HepG2 (cell line): ENCODE measurements around the gene CDC42SE1. TPM values are rescaled to one million over a fixed set of nuclear protein-coding genes. Genes with fewer than 3 reads are reported as not detected.

Experiments
- FOXA3 ChIP-seq: IDR thresholded peaks from 2 replicates; pipeline ENCODE4 v1.6.1; 2016; ENCODE audit warnings: missing genetic modification reagents, missing compliant biosample characterization
- ZBTB8A ChIP-seq: sonication (generic); formaldehyde crosslinking; IDR thresholded peaks from 2 replicates; pipeline ENCODE4 v1.4.0; 2020; ENCODE audit warnings: mild to moderate bottlenecking, low read depth, missing genetic modification reagents, borderline replicate concordance
- ZNF318 ChIP-seq: sonication (generic); formaldehyde crosslinking; IDR thresholded peaks from 2 replicates; pipeline ENCODE4 v1.4.0; 2020; ENCODE audit warnings: mild to moderate bottlenecking, missing genetic modification reagents
- ZNF512 ChIP-seq: sonication (generic); formaldehyde crosslinking; IDR thresholded peaks from 2 replicates; pipeline ENCODE4 v1.4.0; 2020; ENCODE audit warnings: mild to moderate bottlenecking, missing genetic modification reagents
- polyA plus RNA-seq, 8 experiments: library from polyadenylated mRNA; depleted of rRNA in 3 of 8; stranded (reverse) in 7 of 8; unstranded in 1 of 8; fragments of >200 nt; fragmentation: Illumina TruSeq in 4 of 8; extraction: Trizol in 4 of 8; gene quantifications; 2 replicates each; pipeline versions ENCODE4 v1.2.1 to v1.2.3, GENCODE V29; 2011 to 2016; ENCODE audit warnings: low read depth in 4 of 8, missing spikeins in 1 of 8, mixed read lengths in 1 of 8; ENCODE audit not compliant: insufficient read depth in 1 of 8
- total RNA-seq, 5 experiments: library from RNA; depleted of rRNA; stranded (reverse); fragments of >200 nt; fragmentation: Illumina TruSeq; extraction: Trizol; gene quantifications; 2 replicates each; pipeline ENCODE4 v1.2.3, GENCODE V29; 2016; ENCODE audit warnings: low read depth in 1 of 5
- TF ChIP-seq, protein P1 (sequence below): sonication (generic); formaldehyde crosslinking; IDR thresholded peaks from 2 replicates; pipeline ENCODE4 v1.4.0; 2020; ENCODE audit warnings: mild to moderate bottlenecking, missing genetic modification reagents
- TF ChIP-seq, protein P2 (sequence below): sonication (generic); formaldehyde crosslinking; IDR thresholded peaks from 2 replicates; pipeline ENCODE4 v1.5.1; 2020; ENCODE audit warnings: missing genetic modification reagents, mild to moderate bottlenecking, borderline replicate concordance

Gene CDC42SE1
- total and polyA plus RNA-seq, 2 of the 13 experiments (the other 11 are each of a cell fraction or from before 2014, with no cell fraction given) = 17.6 to 17.9 TPM

GRCh38 chr1:151059109-151060006 lies at the start of gene CDC42SE1 (continued):
- TF ChIP-seq, protein P1, sequence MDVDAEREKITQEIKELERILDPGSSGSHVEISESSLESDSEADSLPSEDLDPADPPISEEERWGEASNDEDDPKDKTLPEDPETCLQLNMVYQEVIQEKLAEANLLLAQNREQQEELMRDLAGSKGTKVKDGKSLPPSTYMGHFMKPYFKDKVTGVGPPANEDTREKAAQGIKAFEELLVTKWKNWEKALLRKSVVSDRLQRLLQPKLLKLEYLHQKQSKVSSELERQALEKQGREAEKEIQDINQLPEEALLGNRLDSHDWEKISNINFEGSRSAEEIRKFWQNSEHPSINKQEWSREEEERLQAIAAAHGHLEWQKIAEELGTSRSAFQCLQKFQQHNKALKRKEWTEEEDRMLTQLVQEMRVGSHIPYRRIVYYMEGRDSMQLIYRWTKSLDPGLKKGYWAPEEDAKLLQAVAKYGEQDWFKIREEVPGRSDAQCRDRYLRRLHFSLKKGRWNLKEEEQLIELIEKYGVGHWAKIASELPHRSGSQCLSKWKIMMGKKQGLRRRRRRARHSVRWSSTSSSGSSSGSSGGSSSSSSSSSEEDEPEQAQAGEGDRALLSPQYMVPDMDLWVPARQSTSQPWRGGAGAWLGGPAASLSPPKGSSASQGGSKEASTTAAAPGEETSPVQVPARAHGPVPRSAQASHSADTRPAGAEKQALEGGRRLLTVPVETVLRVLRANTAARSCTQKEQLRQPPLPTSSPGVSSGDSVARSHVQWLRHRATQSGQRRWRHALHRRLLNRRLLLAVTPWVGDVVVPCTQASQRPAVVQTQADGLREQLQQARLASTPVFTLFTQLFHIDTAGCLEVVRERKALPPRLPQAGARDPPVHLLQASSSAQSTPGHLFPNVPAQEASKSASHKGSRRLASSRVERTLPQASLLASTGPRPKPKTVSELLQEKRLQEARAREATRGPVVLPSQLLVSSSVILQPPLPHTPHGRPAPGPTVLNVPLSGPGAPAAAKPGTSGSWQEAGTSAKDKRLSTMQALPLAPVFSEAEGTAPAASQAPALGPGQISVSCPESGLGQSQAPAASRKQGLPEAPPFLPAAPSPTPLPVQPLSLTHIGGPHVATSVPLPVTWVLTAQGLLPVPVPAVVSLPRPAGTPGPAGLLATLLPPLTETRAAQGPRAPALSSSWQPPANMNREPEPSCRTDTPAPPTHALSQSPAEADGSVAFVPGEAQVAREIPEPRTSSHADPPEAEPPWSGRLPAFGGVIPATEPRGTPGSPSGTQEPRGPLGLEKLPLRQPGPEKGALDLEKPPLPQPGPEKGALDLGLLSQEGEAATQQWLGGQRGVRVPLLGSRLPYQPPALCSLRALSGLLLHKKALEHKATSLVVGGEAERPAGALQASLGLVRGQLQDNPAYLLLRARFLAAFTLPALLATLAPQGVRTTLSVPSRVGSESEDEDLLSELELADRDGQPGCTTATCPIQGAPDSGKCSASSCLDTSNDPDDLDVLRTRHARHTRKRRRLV (CRISPR knock-in tag) = no peak
- TF ChIP-seq ZNF318 (CRISPR knock-in tag) (0 out of 2 replicates have a peak, but pooled peaks have one; percentile 35), ZBTB8A (CRISPR knock-in tag) (no peak), FOXA3 (CRISPR knock-in tag) (peak; percentile 51), ZNF512 (CRISPR knock-in tag) (no peak)
- TF ChIP-seq, protein P2, sequence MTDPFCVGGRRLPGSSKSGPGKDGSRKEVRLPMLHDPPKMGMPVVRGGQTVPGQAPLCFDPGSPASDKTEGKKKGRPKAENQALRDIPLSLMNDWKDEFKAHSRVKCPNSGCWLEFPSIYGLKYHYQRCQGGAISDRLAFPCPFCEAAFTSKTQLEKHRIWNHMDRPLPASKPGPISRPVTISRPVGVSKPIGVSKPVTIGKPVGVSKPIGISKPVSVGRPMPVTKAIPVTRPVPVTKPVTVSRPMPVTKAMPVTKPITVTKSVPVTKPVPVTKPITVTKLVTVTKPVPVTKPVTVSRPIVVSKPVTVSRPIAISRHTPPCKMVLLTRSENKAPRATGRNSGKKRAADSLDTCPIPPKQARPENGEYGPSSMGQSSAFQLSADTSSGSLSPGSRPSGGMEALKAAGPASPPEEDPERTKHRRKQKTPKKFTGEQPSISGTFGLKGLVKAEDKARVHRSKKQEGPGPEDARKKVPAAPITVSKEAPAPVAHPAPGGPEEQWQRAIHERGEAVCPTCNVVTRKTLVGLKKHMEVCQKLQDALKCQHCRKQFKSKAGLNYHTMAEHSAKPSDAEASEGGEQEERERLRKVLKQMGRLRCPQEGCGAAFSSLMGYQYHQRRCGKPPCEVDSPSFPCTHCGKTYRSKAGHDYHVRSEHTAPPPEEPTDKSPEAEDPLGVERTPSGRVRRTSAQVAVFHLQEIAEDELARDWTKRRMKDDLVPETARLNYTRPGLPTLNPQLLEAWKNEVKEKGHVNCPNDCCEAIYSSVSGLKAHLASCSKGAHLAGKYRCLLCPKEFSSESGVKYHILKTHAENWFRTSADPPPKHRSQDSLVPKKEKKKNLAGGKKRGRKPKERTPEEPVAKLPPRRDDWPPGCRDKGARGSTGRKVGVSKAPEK = peak; percentile 56; the same call in 1 of the 2 replicates
